Body of pancreas (tissue), 4 donors: ENCODE data around the gene EPC2. TPM values are rescaled to one million over a fixed set of nuclear protein-coding genes. Genes with fewer than 3 reads are reported as not detected.

Experiments used
- ATAC-seq: fragments of 150-250 bp; one replicate; pipeline ENCODE4 v1.9.1; 2016
- DNase-seq, 4 donors: peaks; one replicate each; pipeline ENCODE4 v3.0.0-alpha.2; 2019
- H3K27ac ChIP-seq, 4 donors: fragments of 200-600 bp; sonication (generic); 1 replicate in 3 of 4; 2 replicates in 1 of 4; pipeline versions ENCODE4 v1.5.1 to v1.6.1; 2016 to 2019; ENCODE audit warnings: mild to moderate bottlenecking in 1 of 4, mixed read lengths in 1 of 4, moderate library complexity in 1 of 4
- H3K27me3 ChIP-seq, 2 donors: fragments of 200-600 bp; sonication (generic); one replicate each; pipeline ENCODE4 v1.6.0; 2016; ENCODE audit warnings: mild to moderate bottlenecking in 1 of 2
- H3K36me3 ChIP-seq, 2 donors: fragments of 200-600 bp; sonication (generic); replicated peaks in 1 of 2; 2 replicates each; pipeline ENCODE4 v1.5.1; 2016; ENCODE audit warnings: low read depth in 2 of 2; ENCODE audit not compliant: insufficient read depth in 1 of 2
- H3K4me1 ChIP-seq: fragments of 200-600 bp; sonication (generic); one replicate; pipeline ENCODE4 v1.6.0; 2016
- H3K4me3 ChIP-seq, 2 donors: fragments of 200-600 bp; sonication (generic); 1 replicate in 1 of 2; 2 replicates in 1 of 2; pipeline ENCODE4 v1.5.1; 2016 to 2019
- H3K9me3 ChIP-seq, 3 donors: fragments of 200-600 bp; sonication (generic); 1 replicate in 2 of 3; 2 replicates in 1 of 3; pipeline ENCODE4 v1.5.1; 2016
- CTCF ChIP-seq, 7 experiments: fragments of 450-650 bp in 4 of 7; fragments of 200-600 bp in 3 of 7; sonication (generic) in 3 of 7; IDR thresholded peaks; one replicate each; pipeline ENCODE4 v1.5.1; 2016 to 2019; ENCODE audit warnings: antibody characterized with exemption in 7 of 7
- POLR2A ChIP-seq, 3 donors: fragments of 450-650 bp; IDR thresholded peaks; one replicate each; pipeline ENCODE4 v1.6.1; 2016; ENCODE audit warnings: antibody characterized with exemption in 3 of 3, mild to moderate bottlenecking in 2 of 3
- WGBS, 2 donors: methylation state at CpG; one replicate each; pipeline ENCODE4 v1.1.5; 2017; 5-methylcytosine and 5-hydroxymethylcytosine counted together
- intact Hi-C: fragments of 100-400 bp; cut with DNase I; formaldehyde crosslinking; loops from one replicate; pipeline ENCODE4 v1.15.1; 2023
- total RNA-seq, 2 donors: library from RNA; depleted of rRNA; stranded (reverse); fragments of >200 nt; gene quantifications; one replicate each; pipeline ENCODE4 v1.1.0, GENCODE V29; 2016

EPC2 gene
- total RNA-seq, 2 donors from 2014 or later, result 19.2 to 21.1 TPM

- Histone ChIP-seq H3K4me1 (no peaks in the 10 kb centered on the region), H3K36me3 (no peaks in the 10 kb centered on the region), H3K27me3 (no peaks in the 10 kb centered on the region), H3K9me3 (no peaks in the 10 kb centered on the region), H3K27ac (no peak overlapping the region), H3K4me3 (no peak overlapping the region)
- DNase-seq, result no peak
- TF ChIP-seq CTCF (IDR thresholded peaks at IDR 0.05) (no peak), POLR2A (IDR thresholded peaks at IDR 0.05) (no peak)
- no peak for ATAC-seq
- 30 to 33% methylated on average over 3 of the region's 3 CpGs for WGBS, 2 donors
- intact Hi-C loops, result no loop called here
Measured at GRCh38 chr2:148603562-148603920, 41.0 kb upstream of the EPC2 start.

GRCh38 chr2:148604927-148605326, 39.6 kb upstream of the EPC2 start:
- H3K27ac ChIP-seq, result no peak overlapping the region
- no peaks in the 10 kb centered on the region for H3K4me1 ChIP-seq
- H3K27me3 ChIP-seq, result no peaks in the 10 kb centered on the region
- 91 to 92% methylated on average over 7 of the region's 7 CpGs for WGBS, 2 donors
- no peaks in the 10 kb centered on the region for H3K9me3 ChIP-seq
- TF ChIP-seq POLR2A (IDR thresholded peaks at IDR 0.05), result no peak
- no peak for TF ChIP-seq CTCF (IDR thresholded peaks at IDR 0.05)
- no peak overlapping the region for H3K4me3 ChIP-seq
- H3K36me3 ChIP-seq, result no peaks in the 10 kb centered on the region
- intact Hi-C loops, result no loop called here
- DNase-seq (no peak), ATAC-seq (no peak)

GRCh38 chr2:148607566-148607965, 37.0 kb upstream of the EPC2 start:
- Histone ChIP-seq H3K4me3 (no peak overlapping the region), H3K9me3 (no peaks in the 10 kb centered on the region), H3K36me3 (no peaks in the 10 kb centered on the region), H3K27ac (no peak overlapping the region), H3K4me1 (no peaks in the 10 kb centered on the region), H3K27me3 (no peaks in the 10 kb centered on the region)
- intact Hi-C loops, result no loop called here
- 67 to 72% methylated on average over 4 of the region's 4 CpGs for WGBS, 2 donors
- ATAC-seq (no peak), DNase-seq (no peak)
- no peak for TF ChIP-seq CTCF (IDR thresholded peaks at IDR 0.05)
- no peak for TF ChIP-seq POLR2A (IDR thresholded peaks at IDR 0.05)

GRCh38 chr2:148613231-148614013, 31.1 kb upstream of the EPC2 start:
- TF ChIP-seq CTCF (IDR thresholded peaks at IDR 0.05) (no peak), POLR2A (IDR thresholded peaks at IDR 0.05) (no peak)
- peaks cover 11% of the 10 kb centered on the region for H3K4me1 ChIP-seq
- H3K27ac ChIP-seq, result peak overlapping the region; percentile 39 to 79 (median 67)
- intact Hi-C loops, result no loop called here
- no peak overlapping the region for H3K4me3 ChIP-seq
- no peaks in the 10 kb centered on the region for H3K9me3 ChIP-seq
- DNase-seq (no peak), ATAC-seq (no peak)
- H3K36me3 ChIP-seq, result no peaks in the 10 kb centered on the region
- WGBS, 2 donors, result 92 to 94% methylated on average over 7 of the region's 7 CpGs
- H3K27me3 ChIP-seq, result no peaks in the 10 kb centered on the region

- no peaks in the 10 kb centered on the region for H3K36me3 ChIP-seq
- peak overlapping the region; percentile 39 to 79 (median 67) for H3K27ac ChIP-seq
- H3K9me3 ChIP-seq, result no peaks in the 10 kb centered on the region
- intact Hi-C loops, result no loop called here
- H3K27me3 ChIP-seq, result no peaks in the 10 kb centered on the region
- H3K4me3 ChIP-seq, result no peak overlapping the region
- H3K4me1 ChIP-seq, result peaks cover 11% of the 10 kb centered on the region
- peak; percentile 5 for ATAC-seq
- TF ChIP-seq CTCF (IDR thresholded peaks at IDR 0.05), result no peak
- no peak for TF ChIP-seq POLR2A (IDR thresholded peaks at IDR 0.05)
- no peak for DNase-seq
Measured at GRCh38 chr2:148614014-148614321, 30.6 kb upstream of the EPC2 start.
